ENCODE results near the gene DHRS12.

GRCh38 chr13:51760592-51760991 is 43.4 kb downstream of the DHRS12 start:
- TF ChIP-seq CTCF (conservative IDR thresholded peaks at IDR 0.05) (no peak), EZH2 (IDR thresholded peaks at IDR 0.05; ENCODE audit: low read depth) (no peak)

Measured in PC-9 (cell line).